Endothelial cell of hepatic sinusoid (primary cell): ENCODE results near the gene TES.
"Not testable (repeated sequence)": the region's sequence is repeated elsewhere in the genome, so short reads cannot be mapped to it uniquely, and the experiment has no call there.

Experiments
- in situ Hi-C: cut with HindIII; loops from 2 replicates; pipeline ENCODE4 v1.10.0; 2017; ENCODE audit warnings: low sequenced_read_pairs

The TES gene

GRCh38 chr7:116273918-116274301 lies 63.6 kb downstream of the TES start:
- in situ Hi-C loops, result no loop called here

- in situ Hi-C loops, result no loop called here
Observed at GRCh38 chr7:116277070-116277469, 66.7 kb downstream of the TES start.

GRCh38 chr7:116279217-116279616 lies 68.9 kb downstream of the TES start:
- in situ Hi-C loops, result no loop called here

- in situ Hi-C loops, result no loop called here
Observed at GRCh38 chr7:116280803-116281202, 70.5 kb downstream of the TES start.

GRCh38 chr7:116283595-116284204 lies 73.4 kb downstream of the TES start:
- in situ Hi-C loops, result no loop called here

GRCh38 chr7:116284390-116284789 lies 74.1 kb downstream of the TES start:
- in situ Hi-C loops, result no loop called here

GRCh38 chr7:116285252-116285651 lies 74.9 kb downstream of the TES start:
- in situ Hi-C loops, result no loop called here

- in situ Hi-C loops, result no loop called here
Observed at GRCh38 chr7:116290740-116291139, 80.4 kb downstream of the TES start.

- in situ Hi-C loops, result no loop called here
Observed at GRCh38 chr7:116291937-116292336, 81.6 kb downstream of the TES start.

GRCh38 chr7:116292381-116292780 lies 82.0 kb downstream of the TES start:
- in situ Hi-C loops, result no loop called here

- in situ Hi-C loops, result no loop called here
Observed at GRCh38 chr7:116293139-116293538, 82.8 kb downstream of the TES start.

- in situ Hi-C loops, result no loop called here
Observed at GRCh38 chr7:116293633-116294032, 83.3 kb downstream of the TES start.

- in situ Hi-C loops, result not testable (repeated sequence)
Observed at GRCh38 chr7:116295903-116296302, 85.6 kb downstream of the TES start.

GRCh38 chr7:116298055-116298454 lies 87.7 kb downstream of the TES start:
- in situ Hi-C loops, result no loop called here

- in situ Hi-C loops, result no loop called here
Observed at GRCh38 chr7:116298576-116298975, 88.2 kb downstream of the TES start.

- in situ Hi-C loops, result no loop called here
Observed at GRCh38 chr7:116305485-116306408, 95.4 kb downstream of the TES start.

- in situ Hi-C loops, result no loop called here
Observed at GRCh38 chr7:116306409-116307048, 96.2 kb downstream of the TES start.

- in situ Hi-C loops, result no loop called here
Observed at GRCh38 chr7:116307253-116307652, 96.9 kb downstream of the TES start.
